HG03439 (cell line): ENCODE data around the gene IFNA8.
"Not testable (repeated sequence)": the region's sequence is repeated elsewhere in the genome, so short reads cannot be mapped to it uniquely, and the experiment has no call there.

ENCODE experiments used
- ATAC-seq: cut with Tn5 transposase; IDR thresholded peaks from one replicate; pipeline ENCODE4 v1.9.1; 2021; ENCODE audit warnings: mild to moderate bottlenecking, moderate library complexity; ENCODE audit not compliant: unreplicated experiment

IFNA8 gene

GRCh38 chr9:21415493-21416267 is 6.8 kb downstream of the IFNA8 start:
- no peak for ATAC-seq

- no peak for ATAC-seq
Observed at GRCh38 chr9:21428235-21428634, 19.3 kb downstream of the IFNA8 start.

- ATAC-seq = no peak
Observed at GRCh38 chr9:21429191-21429590, 20.3 kb downstream of the IFNA8 start.

GRCh38 chr9:21432672-21433425 is 23.9 kb downstream of the IFNA8 start:
- ATAC-seq = peak; percentile 55

DNA sequence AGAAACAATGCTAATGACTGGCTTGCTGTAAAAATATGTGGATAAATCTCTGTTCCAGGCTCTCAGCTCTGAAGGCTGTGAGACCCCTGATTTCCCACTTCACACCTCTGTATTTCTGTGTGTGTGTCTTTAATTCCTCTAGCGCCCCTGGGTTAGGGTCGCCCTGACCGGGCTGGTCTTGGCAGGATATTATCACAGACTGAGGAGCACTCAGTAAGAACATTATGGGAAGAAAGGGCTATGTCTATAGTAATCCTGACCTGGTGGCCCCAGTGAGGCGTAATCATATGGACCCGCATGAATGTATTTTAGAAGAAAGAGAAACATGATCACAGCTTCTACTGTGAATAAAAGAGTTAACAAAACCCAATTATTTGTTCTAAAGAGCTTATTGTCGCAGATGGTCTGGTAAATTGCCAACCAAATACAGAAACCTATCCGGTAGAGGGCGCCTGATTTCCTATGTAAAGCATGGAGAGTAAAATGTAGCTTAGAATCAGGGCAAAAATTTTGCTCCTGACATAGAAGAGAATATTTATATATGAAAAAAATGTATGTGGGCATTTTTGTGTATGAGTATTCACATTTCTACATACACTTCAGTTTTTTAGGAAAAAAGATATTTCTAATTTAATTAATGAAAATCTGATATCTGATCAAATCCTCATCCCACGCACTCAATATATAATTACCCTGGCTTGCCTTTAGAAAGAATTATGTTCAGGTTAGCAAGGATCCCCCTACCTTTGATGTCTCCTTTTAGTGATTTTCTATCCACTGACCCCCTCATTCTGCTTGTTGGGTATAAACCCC is 25.5 kb downstream of the IFNA8 start:
- peak; percentile 45 for ATAC-seq

- ATAC-seq = not testable (repeated sequence)
Observed at GRCh38 chr9:21435015-21435383, 26.1 kb downstream of the IFNA8 start.

- no peak for ATAC-seq
Observed at GRCh38 chr9:21440139-21440538, 31.2 kb downstream of the IFNA8 start, which contains the start of gene IFNA1. TSS of gene IFNA1 (plus strand) at chr9:21440439. CDS start at chr9:21440508, 69 bp downstream.

- peak; percentile 76 for ATAC-seq
Observed at GRCh38 chr9:21443849-21444625, 35.1 kb downstream of the IFNA8 start.

GRCh38 chr9:21449312-21449711 is 40.4 kb downstream of the IFNA8 start:
- ATAC-seq = not testable (repeated sequence)

DNA sequence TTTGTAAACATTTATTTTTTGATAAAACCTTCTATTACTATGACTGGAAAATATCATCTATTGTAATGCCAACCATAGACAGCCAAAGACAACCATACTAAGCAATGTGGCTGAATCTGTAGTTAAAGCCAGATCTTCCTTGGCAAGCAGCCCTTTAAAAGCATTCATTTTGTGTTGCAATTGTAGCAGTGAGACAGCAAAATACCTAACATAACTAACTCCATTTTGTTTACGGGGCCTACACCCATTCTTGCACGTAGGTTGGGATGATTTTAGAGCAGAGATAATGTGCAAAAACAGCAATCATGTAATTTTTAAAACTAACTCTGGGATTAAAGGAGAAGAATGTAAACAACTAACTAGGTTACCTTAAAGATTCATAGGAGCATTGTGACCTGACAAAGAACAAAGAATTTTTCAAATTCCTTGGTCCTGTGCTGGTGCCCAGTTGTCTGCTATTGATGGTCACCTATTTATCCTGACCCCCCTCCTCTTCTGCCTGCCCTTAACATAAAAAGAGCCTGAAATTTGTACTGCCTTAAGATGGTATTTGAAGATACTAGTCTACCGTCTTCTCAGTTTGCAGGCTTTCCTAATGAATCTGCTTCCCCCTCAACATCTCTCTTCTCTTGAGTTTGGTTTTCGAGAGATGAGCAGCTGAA is 41.9 kb downstream of the IFNA8 start:
- ATAC-seq = no peak

GRCh38 chr9:21452681-21453080 is 43.8 kb downstream of the IFNA8 start:
- ATAC-seq = no peak

GRCh38 chr9:21454149-21454548 is 45.2 kb downstream of the IFNA8 start:
- ATAC-seq = no peak

DNA sequence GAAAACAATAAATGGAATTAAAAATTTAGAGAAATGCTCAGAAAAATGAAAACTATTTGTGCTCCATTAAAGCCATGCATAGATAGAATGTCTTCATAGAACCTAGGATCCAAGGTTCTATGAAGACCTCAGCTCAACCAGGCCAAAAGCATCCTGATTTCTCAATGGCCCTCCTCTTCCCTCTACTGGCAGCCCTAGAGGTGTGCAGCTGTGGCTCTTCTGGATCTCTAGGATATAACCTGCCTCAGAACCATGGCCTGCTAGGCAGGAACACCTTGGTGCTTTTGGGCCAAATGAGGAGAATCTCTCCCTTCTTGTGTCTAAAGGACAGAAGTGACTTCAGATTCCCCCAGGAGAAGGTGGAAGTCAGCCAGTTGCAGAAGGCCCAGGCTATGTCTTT is 46.4 kb downstream of the IFNA8 start:
- peak; percentile 82 for ATAC-seq
